ENCODE measurements around the gene ACTL9. TPM values are rescaled to one million over a fixed set of nuclear protein-coding genes. Genes with fewer than 3 reads are reported as not detected.
"Not testable (repeated sequence)": the region's sequence is repeated elsewhere in the genome, so short reads cannot be mapped to it uniquely, and the experiment has no call there.

ACTL9 gene
- total RNA-seq: not detected
- polyA plus RNA-seq: not detected
- long read RNA-seq, donor 1: 0 reads
- long read RNA-seq, donor 2: 0 reads

- WGBS, 5 donors: 61 to 76% (median 71%) methylated on average over 11 to 23 of the region's 23 CpGs
- TF ChIP-seq POLR2A (IDR thresholded peaks at IDR 0.05): no peak
- Histone ChIP-seq H3K9me3 (no peaks in the 10 kb centered on the region), H3K27me3 (replicated peaks in 1 of 7) (peaks cover 0 to 93% (median 9%) of the 10 kb centered on the region in 7 donors), H3K4me1 (peaks cover 0 to 6% (median 0%) of the 10 kb centered on the region in 6 donors), H3K27ac (no peak within 1 kb of the TSS), H3K36me3 (no peaks in the 10 kb centered on the region), H3K4me3 (no peak within 1 kb of the TSS)
- intact Hi-C loops (cut with DNase I; ENCODE audit: low total_unique reads): no loop called here
- DNase-seq: no peak
Measured at GRCh38 chr19:8698433-8699063, at the start of gene ACTL9. ACTL9 (minus strand) TSS chr19:8698795; CDS start chr19:8698701, 94 bp downstream.

GRCh38 chr19:8739291-8740065 is 40.9 kb upstream of the ACTL9 start:
- H3K36me3 ChIP-seq; H3K9me3 ChIP-seq; H3K4me3 ChIP-seq; H3K4me1 ChIP-seq; intact Hi-C loops (cut with DNase I; ENCODE audit: low total_unique reads); H3K27me3 ChIP-seq (replicated peaks in 1 of 7); DNase-seq; H3K27ac ChIP-seq: not testable (repeated sequence)
- WGBS, 5 donors: 89 to 93% (median 92%) methylated on average over 18 to 41 of the region's 55 CpGs

- Histone ChIP-seq H3K4me3 (no peak overlapping the region), H3K27me3 (replicated peaks in 1 of 7) (no peaks in the 10 kb centered on the region), H3K9me3 (peaks cover 0 to 5% (median 0%) of the 10 kb centered on the region in 8 donors), H3K27ac (no peak overlapping the region), H3K4me1 (no peaks in the 10 kb centered on the region), H3K36me3 (no peaks in the 10 kb centered on the region)
- whole genome bisulfite sequencing, 5 donors: 75 to 90% (median 85%) methylated on average over 8 of the region's 8 CpGs
- TF ChIP-seq POLR2AphosphoS5 (IDR thresholded peaks at IDR 0.05): no peak
- TF ChIP-seq POLR2A (IDR thresholded peaks at IDR 0.05): no peak
- TF ChIP-seq CTCF (IDR thresholded peaks at IDR 0.05 in 8 of 11, conservative IDR thresholded peaks at IDR 0.05 in 3 of 11): no peak
- intact Hi-C loops (cut with DNase I; ENCODE audit: low total_unique reads): no loop called here
- DNase-seq: no peak
Measured at GRCh38 chr19:8738377-8738776, 39.8 kb upstream of the ACTL9 start.

- Histone ChIP-seq H3K27me3 (replicated peaks in 1 of 7) (peaks cover 0 to 20% (median 0%) of the 10 kb centered on the region in 7 donors), H3K4me1 (no peaks in the 10 kb centered on the region), H3K4me3 (no peak overlapping the region), H3K36me3 (no peaks in the 10 kb centered on the region), H3K27ac (no peak overlapping the region), H3K9me3 (peaks cover 0 to 11% (median 0%) of the 10 kb centered on the region in 8 donors)
- no peak for DNase-seq
- intact Hi-C loops (cut with DNase I; ENCODE audit: low total_unique reads): no loop called here
- 55 to 72% (median 61%) methylated on average over 18 to 19 of the region's 19 CpGs for WGBS, 5 donors
- TF ChIP-seq CTCF (IDR thresholded peaks at IDR 0.05 in 8 of 11, conservative IDR thresholded peaks at IDR 0.05 in 3 of 11) (no peak), POLR2A (IDR thresholded peaks at IDR 0.05) (no peak), POLR2AphosphoS5 (IDR thresholded peaks at IDR 0.05) (no peak)
Measured at GRCh38 chr19:8731428-8732169, 33.0 kb upstream of the ACTL9 start.

All from spleen (tissue), 13 donors.